HG03469 (cell line): ENCODE results near the gene SLC4A7.
A peak's percentile ranks its signal among the peaks of the same experiment; 100 is the strongest.
"Not testable (repeated sequence)": the region's sequence is repeated elsewhere in the genome, so short reads cannot be mapped to it uniquely, and the experiment has no call there.

Experiments used
- ATAC-seq: cut with Tn5 transposase; IDR thresholded peaks from one replicate; pipeline ENCODE4 v1.9.1; 2021; ENCODE audit warnings: mild to moderate bottlenecking, moderate library complexity, moderate number of reproducible peaks; ENCODE audit not compliant: unreplicated experiment

SLC4A7 gene

DNA sequence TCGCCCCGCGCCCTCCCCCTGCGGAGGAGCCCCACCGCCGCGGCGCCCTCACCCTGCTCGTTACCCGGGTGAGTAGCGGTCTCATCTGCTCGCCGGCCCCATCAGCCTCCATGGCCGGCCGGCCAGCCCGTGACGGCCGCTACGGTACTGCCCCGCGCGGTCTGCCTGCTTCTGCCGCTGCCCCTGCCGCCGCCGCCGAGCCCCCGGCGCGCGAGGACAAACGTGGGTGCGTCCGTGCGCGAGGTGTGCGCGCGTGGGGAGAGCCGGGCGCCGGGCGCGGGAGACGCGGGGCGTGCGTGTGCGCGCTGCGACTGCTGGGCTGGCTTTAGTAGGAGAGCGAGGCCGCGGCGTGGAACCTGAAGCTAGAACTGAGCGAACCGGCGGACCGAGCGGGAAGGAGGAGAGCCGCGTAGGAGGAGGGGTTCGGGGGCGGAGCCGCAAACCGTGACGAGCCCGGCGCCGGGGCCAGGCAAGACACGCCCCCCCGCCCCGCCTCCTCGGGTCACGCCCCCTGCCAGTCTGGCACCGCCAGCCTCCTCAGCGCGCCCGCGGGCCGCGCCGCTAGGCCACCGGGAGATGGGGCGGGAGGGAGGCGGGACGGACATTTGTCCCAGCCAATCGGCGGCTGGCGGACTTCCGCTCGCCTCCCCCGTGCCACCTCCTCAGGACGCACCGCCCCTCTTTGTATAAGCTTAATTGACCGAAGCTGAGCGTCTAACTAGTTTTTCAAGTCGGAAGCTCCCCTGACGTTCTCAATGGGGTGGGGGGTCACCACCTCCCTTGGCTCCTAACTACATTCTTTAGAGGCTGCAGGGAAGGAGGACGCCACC, at the start of gene SLC4A7:
TSS of gene SLC4A7 (minus strand) at position 370 of the 830 bp plus-strand sequence. CDS start at position 112, 258 bp downstream.
- peak; percentile 88 for ATAC-seq

DNA sequence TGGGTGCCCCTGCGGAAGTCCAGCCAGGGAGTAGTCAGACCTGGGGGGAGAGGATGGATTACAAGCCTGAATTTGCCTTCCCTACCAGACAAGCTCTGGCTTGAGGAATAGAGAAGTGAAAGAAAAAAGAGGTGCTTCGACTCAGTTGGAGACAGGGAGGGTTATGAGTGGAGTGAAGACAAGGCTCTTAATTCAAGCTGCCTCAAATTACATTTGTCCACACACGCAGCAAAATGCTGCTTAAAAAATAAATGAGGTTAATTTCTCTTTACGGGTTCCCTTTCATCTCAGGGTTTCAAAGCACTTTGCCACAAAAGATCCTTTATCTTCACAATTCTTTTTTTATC, 49.0 kb upstream of the SLC4A7 start:
- ATAC-seq: no peak

DNA sequence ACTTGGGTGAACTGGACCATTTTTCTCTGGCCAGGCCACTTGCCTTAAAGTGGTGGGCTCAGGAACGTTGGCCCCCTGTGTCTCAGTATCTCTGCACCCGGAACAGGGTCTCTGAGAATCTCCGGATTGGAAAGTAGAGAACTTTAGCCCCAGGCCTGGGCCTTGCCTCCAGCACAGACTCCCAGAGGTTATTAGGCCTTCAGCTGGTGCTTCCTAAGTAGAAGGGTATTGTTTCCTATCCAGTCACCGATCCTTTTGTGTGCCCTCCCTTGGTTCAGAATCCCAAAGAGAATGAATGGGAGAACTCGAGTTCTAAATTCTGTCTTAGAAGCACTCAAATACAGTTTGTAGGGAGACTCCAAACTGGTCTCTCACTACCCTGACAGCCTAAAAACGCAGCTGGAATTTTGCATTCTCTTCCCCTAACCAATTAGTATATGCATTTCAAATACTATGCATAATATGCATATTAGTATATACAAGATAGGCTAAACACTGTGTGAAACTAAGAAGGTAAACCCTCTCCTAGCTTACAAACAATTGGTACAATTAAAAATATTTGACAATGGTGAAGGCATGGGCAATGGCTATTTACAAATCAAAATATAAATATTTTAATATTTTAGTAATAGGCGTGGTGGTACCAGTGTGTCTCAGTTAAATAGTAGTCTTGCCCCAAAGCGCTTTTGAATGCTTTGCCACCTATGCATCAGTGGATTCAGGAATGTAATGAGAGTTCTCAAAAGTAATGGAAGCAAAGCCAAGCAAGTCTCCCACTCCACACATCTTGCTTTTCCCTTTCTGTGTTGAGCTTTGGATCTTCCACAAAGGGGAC, 48.5 kb upstream of the SLC4A7 start:
- no peak for ATAC-seq

DNA sequence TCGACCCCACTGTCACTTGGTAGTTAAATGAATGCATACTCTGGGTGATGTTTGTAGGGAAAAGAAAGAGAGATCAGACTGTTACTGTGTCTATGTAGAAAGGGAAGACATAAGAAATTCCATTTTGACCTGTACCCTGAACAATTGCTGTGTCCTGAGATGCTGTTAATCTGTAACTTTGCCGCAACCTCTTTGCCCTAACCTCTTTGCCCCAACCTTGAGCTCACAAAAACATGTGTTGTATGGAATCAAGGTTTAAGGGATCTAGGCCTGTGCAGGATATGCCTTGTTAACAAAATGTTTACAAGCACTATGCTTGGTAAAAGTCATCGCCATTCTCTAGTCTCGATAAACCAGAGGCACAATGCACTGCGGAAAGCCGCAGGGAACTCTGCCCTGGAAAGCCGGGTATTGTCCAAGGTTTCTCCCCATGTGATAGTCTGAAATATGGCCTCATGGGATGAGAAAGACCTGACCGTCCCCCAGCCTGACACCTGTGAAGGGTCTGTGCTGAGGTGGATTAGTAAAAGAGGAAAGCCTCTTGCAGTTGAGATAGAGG, 47.1 kb upstream of the SLC4A7 start:
- ATAC-seq: not testable (repeated sequence)

DNA sequence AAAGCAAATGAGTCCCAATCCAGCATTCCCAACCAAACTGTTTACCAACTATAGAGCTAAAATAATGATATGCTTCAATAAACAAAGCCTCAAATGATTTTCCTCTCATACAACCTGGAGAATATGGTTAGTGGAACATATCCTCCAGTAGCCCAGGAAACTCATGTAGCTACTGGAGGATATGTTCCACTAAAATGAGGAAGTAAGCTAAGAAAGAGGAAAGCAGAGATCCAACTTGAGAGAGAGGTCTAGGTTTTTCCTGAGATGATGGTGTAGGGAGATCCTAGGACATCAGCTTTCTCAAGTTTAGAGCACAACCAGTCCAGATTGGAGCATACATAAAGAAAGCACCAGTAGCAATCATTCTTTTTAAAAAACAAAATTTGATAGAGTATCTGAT, 44.6 kb upstream of the SLC4A7 start:
- ATAC-seq: no peak

DNA sequence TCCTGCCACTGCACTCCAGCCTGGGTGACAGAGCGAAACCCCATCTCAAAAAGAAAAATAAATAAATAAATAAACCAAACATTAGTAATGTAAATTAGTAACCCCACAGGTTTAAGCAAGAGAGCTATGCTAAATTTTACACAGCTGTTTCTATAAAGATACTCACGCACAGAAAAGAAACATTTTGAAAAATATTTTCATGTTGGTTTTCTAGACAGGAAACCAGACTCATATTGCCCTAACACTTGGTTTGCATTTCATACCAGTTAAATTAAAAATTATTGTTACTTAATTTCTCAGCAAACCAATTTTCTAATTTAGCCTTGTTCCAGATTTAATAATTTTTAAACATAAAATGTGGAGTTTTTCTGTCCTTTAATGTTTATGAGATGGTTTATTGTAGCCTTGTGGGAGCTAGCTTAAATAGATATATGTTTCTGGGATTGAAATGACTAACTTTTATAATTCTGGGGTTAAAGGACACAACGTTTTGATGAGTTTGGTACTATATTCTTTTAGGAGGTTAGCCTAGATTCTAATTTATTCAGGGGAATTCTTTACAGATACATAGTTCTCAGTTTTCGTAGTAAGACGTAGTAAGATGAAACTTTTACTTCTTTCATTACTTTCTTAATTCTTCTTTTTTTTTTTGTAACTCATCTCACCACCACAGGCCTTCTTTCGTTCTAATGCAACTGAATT, 42.6 kb upstream of the SLC4A7 start:
- no peak for ATAC-seq

DNA sequence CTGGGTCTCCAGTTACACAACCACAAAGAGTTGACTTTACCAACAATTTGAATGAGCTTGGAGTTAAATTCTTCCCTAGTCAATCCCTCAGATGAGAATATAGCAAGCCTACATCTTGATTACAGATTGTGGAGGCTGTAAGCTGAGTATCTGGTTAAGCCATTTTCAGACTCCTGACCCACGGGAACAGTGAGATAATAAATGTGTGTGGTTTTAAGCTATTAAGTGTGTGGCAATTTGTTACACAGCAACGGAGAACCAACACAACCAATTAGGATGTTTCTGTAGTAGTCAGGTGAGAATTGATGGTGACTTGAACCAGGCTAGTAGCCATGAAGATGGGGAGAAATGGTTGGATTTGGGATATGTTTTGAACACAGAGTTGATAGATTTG, 37.7 kb upstream of the SLC4A7 start:
- ATAC-seq: no peak

DNA sequence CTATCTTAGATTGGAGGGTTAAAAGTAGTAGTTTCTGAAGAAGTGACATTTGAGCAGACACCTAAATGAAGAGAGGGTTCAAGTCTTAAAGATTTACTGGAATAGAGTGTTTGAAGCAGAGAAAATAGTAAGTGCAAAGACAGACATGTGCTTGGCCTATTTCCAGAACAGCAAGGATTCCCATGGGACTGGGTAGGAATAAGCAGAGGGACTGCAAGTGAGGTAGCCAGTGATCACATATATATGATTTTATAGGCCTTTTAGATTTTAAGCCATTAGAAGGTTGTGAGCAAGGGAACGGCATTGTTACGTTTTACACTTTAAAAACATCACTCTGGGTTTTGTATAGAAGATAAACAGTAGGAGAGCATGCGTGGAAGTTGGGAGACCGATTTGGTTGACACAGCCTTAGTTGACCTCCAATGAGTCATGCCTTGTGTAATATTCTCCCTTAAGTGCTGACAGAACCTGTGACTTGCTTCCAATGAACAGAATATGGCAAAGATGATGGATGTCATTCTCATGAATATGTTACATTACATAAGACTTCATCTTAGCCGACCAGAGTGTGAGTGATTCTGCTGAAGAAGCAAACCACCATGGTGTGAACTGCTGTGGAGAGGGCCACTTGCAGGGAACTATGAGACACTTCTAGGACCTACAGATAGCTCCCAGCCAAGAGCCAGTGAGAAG, 37.1 kb upstream of the SLC4A7 start:
- no peak for ATAC-seq

DNA sequence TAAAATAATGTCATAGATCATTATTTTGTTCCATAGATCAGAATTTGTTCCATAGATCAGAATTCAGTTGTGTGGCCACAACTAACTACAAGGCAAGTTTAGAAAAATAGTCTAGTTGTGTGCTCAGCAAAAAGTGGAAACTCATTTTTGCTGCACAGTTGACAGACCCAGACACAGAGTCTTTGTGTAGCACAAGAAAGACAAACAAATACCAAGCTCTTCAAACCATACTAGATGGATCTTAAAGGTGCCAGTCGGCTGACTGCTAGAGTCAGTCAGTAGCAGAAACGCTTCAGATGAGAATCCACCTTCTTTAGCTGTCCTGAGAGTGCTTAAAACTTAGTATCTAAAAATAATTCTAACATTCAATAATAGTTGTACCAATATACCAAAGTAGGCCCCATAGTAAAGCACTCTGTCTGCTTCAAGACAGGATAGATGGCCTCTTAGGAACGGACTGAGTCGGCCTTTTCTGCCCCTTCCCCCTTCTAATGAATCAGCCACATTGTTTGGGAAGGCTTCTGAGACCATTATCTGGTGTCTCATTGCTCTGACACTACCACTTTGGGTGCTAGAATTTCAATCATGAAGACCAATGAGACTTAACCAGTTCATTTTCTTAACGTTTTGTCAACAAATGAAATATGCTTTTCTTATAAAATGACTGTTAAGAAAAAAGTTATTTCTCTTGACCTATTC, 27.7 kb upstream of the SLC4A7 start:
- no peak for ATAC-seq

DNA sequence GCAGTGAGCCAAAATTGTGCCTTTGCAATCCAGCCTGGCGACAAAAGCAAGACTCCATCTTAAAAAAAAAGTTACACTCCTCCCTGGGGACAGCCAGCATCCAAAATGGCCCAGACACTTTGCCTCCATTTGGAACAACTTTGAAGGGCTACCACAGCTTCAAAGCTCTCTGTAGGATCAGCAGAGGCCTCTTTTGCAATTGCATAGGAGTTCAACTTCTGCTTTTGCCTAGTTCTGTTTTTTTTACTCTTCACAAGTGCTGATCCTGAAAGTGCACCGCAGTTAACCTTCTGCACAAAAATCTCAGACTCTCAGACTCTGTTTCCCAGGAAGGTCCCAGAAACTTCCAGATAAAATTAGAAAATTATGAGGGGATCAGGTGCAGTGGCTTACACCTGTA, 25.2 kb upstream of the SLC4A7 start:
- no peak for ATAC-seq

DNA sequence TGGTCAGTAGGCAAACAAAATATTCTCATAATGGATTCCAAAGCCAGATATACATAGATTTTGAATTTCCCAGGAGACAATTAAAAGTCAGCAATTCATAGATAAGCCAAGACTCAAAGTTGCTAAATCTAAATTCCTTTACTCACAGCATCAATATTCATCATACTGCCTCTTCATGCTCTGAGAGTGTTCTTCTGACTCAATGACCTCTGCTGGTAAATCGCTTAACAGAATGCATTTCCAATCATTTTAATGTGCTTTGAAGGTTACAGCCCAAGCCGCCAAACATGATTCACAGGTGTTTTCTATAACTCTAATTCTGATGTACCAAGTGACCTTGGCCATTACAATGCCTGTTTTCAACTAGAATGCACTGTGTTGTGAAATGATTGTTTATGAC, 24.2 kb upstream of the SLC4A7 start:
- no peak for ATAC-seq

DNA sequence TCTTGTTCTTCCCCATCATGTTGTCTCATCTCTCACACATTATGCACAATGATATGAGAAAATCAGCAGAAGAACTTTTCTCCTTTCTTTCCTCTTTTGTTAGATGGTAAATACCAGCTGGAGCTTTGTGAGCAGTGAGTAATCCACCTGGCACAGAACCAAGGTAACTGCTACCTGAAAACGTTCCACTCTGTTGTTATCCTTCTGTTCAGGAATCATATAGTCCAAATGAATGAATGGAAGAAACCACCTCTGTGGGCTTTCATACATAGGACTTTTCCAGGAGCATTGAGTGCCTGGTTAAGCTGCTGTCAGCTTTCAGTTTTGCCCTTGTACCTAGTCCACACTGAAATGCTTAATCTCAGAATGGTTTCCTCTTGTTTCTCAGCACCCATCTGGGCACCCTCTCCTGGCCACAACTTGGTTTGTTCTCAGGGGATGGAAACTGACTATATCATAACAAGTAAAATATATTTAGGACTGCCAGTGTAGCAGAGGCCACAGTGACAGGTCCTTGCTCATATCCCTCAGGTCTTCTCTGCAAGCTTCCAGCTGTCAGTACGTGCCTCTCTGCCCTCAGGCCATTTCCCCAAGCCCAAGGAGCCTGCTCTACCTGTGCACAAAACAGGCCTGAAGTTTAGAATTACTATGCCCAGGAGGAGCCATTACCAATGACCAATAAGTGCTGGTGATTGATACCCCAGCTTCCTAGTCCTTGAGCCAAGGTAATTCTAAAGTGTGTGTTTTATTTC, 23.5 kb upstream of the SLC4A7 start:
- no peak for ATAC-seq

DNA sequence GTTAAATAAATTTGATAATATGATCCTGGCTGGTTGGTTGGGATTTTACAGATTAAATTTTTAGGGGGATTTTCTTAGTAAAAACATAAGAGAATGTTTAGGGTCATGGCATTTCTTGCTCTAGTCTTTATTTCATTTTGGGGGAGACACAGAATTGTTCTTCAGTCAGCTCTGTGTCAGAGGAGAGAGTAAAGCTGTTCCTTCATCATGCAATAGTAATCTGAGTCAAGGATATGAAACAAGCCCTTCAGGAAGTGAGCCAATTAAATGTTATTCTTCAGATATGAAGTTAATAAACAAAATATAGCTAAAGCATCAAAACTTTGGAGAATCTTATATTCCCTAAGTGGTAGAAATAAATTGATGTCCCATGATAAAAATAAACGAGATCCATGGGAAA, 22.9 kb upstream of the SLC4A7 start:
- ATAC-seq: no peak

DNA sequence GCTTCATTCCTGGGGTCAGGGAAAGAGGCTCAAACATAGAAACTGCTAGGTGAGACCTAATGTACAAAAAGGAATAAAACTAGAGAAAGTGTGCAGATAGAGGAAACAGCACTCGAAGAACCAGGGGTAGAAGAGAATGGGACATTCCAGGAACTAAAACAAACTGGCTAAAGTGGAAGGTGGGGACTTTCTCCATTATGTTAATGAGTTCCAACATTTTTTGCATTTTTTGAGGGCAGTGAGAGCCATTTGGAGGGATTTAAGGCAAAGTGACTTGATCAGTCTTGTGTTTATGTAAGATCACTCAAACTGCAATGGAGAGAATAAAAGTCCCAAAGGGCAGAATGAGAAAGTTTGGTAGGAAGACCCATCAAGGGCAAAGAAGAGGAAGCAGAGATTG, 20.6 kb upstream of the SLC4A7 start:
- no peak for ATAC-seq

DNA sequence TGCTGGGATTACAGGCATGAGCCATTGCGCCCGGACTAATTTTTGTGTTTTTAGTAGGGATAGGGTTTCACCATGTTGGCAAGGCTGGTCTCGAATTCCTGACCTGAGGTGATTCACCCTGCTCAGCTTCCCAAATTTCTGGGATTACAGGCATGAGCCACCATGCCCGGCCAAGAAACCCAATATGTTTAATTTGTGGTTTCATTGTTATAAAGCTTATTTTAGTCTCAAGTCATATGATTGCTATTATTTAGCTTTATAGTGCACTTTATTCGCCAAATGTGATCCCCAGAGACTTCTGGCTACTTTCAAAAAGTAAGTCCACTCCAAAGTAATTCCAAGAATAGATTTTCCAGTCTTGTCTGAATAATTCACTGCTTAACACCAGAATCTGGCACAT, 19.3 kb upstream of the SLC4A7 start:
- ATAC-seq: no peak

DNA sequence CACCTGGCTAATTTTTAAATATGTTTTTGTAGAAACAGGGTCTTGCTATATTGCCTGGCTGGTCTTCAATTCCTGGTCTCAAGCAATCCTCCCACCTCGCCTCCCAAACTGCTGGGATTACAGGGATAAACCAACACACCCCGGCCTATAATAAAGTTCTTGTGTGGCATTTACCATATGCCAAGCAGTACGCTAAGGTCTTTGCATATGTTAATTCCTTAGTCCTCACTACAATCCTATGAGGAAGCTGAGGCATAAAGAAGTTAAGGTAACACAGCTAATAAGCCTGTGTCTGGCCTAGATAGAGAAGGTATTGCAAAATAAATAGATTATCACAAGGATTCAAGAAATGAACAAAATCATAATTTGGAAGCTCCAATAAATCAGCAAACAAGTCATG, 17.6 kb upstream of the SLC4A7 start:
- no peak for ATAC-seq

DNA sequence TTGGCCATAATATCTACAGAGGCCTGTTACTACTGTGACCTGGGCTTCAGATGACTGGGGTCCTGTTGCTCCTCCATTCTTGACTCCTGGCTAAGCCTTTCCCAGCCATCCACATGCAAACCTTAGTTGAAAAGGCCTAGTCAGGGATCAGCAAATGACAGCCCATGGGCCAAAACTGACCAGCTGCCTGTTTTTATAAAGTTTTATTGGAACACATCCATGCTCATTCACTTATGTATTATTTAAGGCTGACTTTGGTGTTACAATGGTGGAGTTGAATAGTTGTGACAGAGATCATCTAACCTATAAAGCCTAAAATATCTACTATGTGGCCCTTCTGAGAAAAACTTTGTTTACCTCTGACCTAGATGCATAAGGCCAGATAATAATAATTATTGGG, 16.8 kb upstream of the SLC4A7 start:
- ATAC-seq: no peak

DNA sequence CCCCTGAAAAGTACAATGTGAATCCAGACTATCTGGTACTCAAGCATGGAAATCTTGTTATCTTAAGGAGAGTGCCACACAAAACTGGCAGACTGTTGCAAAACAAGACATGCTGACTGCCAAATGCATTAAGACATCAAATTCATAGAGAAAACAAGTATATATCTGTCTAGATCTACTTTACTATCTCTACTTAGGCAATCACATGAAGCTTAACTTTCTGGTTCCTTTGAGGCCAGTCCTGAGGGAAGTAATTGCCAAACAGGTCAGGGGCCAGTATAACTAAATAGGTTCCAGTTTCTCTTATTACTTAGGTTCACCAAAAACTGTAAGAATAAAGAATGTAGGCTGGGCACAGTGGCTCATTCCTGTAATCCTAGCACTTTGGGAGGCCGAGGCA, 15.9 kb upstream of the SLC4A7 start:
- no peak for ATAC-seq

DNA sequence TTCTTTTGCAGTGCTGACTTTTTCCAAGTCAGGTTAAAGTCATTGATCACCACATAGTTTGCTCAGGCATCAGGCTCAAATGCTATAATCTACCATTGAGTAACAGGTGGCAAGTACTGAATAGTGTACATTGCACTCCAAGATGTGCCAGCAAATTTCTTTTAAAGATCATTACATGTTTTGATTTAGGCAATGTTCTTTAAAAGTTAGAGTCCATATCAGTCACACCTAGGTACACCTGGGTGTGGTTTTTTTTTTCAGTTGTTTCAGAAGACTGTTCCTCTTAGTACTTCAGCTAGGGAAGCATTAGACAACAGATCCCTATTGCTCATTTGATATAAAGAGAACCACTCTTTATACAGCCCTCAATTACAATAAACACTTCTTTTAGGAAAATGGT, 10.6 kb upstream of the SLC4A7 start:
- no peak for ATAC-seq
